HepG2 (cell line): ENCODE measurements around the gene MAP2K5. TPM values are rescaled to one million over a fixed set of nuclear protein-coding genes. Genes with fewer than 3 reads are reported as not detected.

Experiments used
- KAT8 ChIP-seq: IDR thresholded peaks from 2 replicates; pipeline ENCODE4 v1.6.1; 2016; ENCODE audit warnings: missing genetic modification reagents, missing compliant biosample characterization
- NR3C1 ChIP-seq: sonication (generic); formaldehyde crosslinking; IDR thresholded peaks from 2 replicates; pipeline ENCODE4 v1.4.0; 2020; ENCODE audit warnings: missing genetic modification reagents
- PRMT3 ChIP-seq: sonication (generic); formaldehyde crosslinking; IDR thresholded peaks from 2 replicates; pipeline ENCODE4 v1.8.1; 2022; ENCODE audit warnings: low read depth, mild to moderate bottlenecking, moderate library complexity, missing genetic modification reagents, borderline replicate concordance
- SMARCC2 ChIP-seq: fragments of 450-650 bp; IDR thresholded peaks from 2 replicates; pipeline ENCODE4 v1.6.1; 2017; ENCODE audit warnings: antibody characterized with exemption, mild to moderate bottlenecking
- TCF7 ChIP-seq: sonication (generic); IDR thresholded peaks from 2 replicates; pipeline ENCODE4 v1.6.1; 2016; ENCODE audit warnings: antibody characterized with exemption, low read depth
- TOE1 ChIP-seq: sonication (generic); formaldehyde crosslinking; IDR thresholded peaks from 2 replicates; pipeline ENCODE4 v1.4.0; 2020; ENCODE audit warnings: mild to moderate bottlenecking, missing genetic modification reagents
- ZC3H4 ChIP-seq: sonication (generic); formaldehyde crosslinking; IDR thresholded peaks from 2 replicates; pipeline ENCODE4 v1.4.0; 2020; ENCODE audit warnings: missing genetic modification reagents, borderline replicate concordance
- ZFY ChIP-seq: sonication (generic); formaldehyde crosslinking; IDR thresholded peaks from 2 replicates; pipeline ENCODE4 v1.4.0; 2020; ENCODE audit warnings: missing genetic modification reagents
- ZNF138 ChIP-seq: sonication (generic); formaldehyde crosslinking; IDR thresholded peaks from 2 replicates; pipeline ENCODE4 v1.5.0; 2020; ENCODE audit warnings: mild to moderate bottlenecking, low read depth, missing genetic modification reagents
- ZNF225 ChIP-seq: sonication (generic); formaldehyde crosslinking; IDR thresholded peaks from 2 replicates; pipeline ENCODE4 v1.4.0; 2020; ENCODE audit warnings: mild to moderate bottlenecking, missing genetic modification reagents
- ZNF33B ChIP-seq: sonication (generic); formaldehyde crosslinking; IDR thresholded peaks from 2 replicates; pipeline ENCODE4 v1.5.1; 2020; ENCODE audit warnings: mild to moderate bottlenecking, missing genetic modification reagents
- ZNF354B ChIP-seq: sonication (generic); formaldehyde crosslinking; IDR thresholded peaks from 2 replicates; pipeline ENCODE4 v1.8.0; 2022; ENCODE audit warnings: mild to moderate bottlenecking, missing genetic modification reagents
- ZNF407 ChIP-seq: sonication (generic); formaldehyde crosslinking; IDR thresholded peaks from one replicate; pipeline ENCODE4 v1.5.1; 2020; ENCODE audit warnings: mild to moderate bottlenecking, missing genetic modification reagents; ENCODE audit errors: not compliant biosample characterization
- ZNF605 ChIP-seq: sonication (generic); formaldehyde crosslinking; IDR thresholded peaks from 2 replicates; pipeline ENCODE4 v1.8.0; 2022; ENCODE audit warnings: mild to moderate bottlenecking, missing genetic modification reagents
- ZNF674 ChIP-seq: sonication (generic); formaldehyde crosslinking; IDR thresholded peaks from 2 replicates; pipeline ENCODE4 v1.5.0; 2020; ENCODE audit warnings: low read depth, mild to moderate bottlenecking, missing genetic modification reagents
- ZNF800 ChIP-seq: sonication (generic); formaldehyde crosslinking; IDR thresholded peaks from 2 replicates; pipeline ENCODE4 v1.4.0; 2020; ENCODE audit warnings: missing genetic modification reagents
- ZNF878 ChIP-seq: sonication (generic); formaldehyde crosslinking; IDR thresholded peaks from 2 replicates; pipeline ENCODE4 v1.8.1; 2023; ENCODE audit warnings: mild to moderate bottlenecking, missing genetic modification reagents, moderate library complexity
- polyA plus RNA-seq, 8 experiments: library from polyadenylated mRNA; depleted of rRNA in 3 of 8; stranded (reverse) in 7 of 8; unstranded in 1 of 8; fragments of >200 nt; fragmentation: Illumina TruSeq in 4 of 8; extraction: Trizol in 4 of 8; gene quantifications; 2 replicates each; pipeline versions ENCODE4 v1.2.1 to v1.2.3, GENCODE V29; 2011 to 2016; ENCODE audit warnings: low read depth in 4 of 8, missing spikeins in 1 of 8, mixed read lengths in 1 of 8; ENCODE audit not compliant: insufficient read depth in 1 of 8
- total RNA-seq, 5 experiments: library from RNA; depleted of rRNA; stranded (reverse); fragments of >200 nt; fragmentation: Illumina TruSeq; extraction: Trizol; gene quantifications; 2 replicates each; pipeline ENCODE4 v1.2.3, GENCODE V29; 2016; ENCODE audit warnings: low read depth in 1 of 5

Gene MAP2K5
- total and polyA plus RNA-seq, 2 of the 13 experiments (the other 11 are each of a cell fraction or from before 2014, with no cell fraction given), result 4.0 to 4.3 TPM

DNA sequence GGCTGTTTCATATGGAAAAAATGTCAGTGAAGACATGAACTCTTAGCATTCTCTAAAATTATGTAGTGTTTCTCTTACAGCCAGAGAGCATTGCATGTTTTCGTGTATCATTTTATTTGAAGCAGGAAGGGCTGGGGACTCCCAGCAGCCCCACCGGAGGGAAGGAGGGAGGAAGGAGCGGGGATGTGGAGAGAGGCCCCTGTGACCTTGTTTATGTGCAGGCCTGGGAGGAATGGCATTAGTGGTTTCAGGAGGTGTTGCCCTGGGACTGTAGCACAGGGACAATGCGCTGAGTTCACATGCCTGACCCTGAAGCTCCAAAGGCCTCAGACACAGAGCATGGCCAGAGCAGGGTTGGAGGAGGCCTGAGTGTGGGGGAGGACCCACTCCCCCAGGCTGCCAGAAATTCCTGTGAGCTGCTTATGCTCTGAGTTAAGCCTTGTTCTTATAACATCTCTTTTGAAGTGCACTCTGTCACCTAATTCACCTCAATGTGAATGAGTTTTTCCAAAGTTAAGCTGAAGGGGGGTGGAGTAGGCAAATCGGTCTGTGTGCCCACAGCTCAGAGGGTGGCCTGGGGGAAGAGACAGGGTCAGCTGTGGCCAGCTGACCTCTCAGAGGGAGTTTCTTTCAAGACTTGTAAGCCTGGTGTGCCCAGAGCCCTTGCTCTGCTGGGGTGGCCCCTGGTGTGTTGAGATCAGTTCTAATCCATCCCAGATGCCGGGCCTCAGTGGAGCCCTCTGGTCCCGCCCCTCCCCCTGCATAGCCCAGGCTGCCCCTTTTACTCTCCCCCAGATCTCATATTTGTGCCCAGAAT is 301.3 kb downstream of the MAP2K5 start (continued):
- TF ChIP-seq ZNF800 (CRISPR knock-in tag) (no peak), ZC3H4 (CRISPR knock-in tag) (no peak), ZNF674 (no peak), NR3C1 (CRISPR knock-in tag) (no peak), ZNF354B (CRISPR knock-in tag) (no peak), ZNF878 (no peak), ZNF407 (CRISPR knock-in tag) (no peak), ZNF605 (no peak), PRMT3 (CRISPR knock-in tag) (no peak), SMARCC2 (no peak), ZFY (peak; percentile 85), TCF7 (no peak), ZNF138 (CRISPR knock-in tag) (no peak), TOE1 (no peak), ZNF33B (CRISPR knock-in tag) (no peak), KAT8 (CRISPR knock-in tag) (peak; percentile 68), ZNF225 (no peak)
